K562 (cell line): Measurements from ENCODE around the gene AMBRA1. TPM values are rescaled to one million over a fixed set of nuclear protein-coding genes. Genes with fewer than 3 reads are reported as not detected.
A peak's percentile ranks its signal among the peaks of the same experiment; 100 is the strongest.

ENCODE experiments used
- CTBP1 ChIP-seq: fragments of 450-650 bp; IDR thresholded peaks from 2 replicates; pipeline ENCODE4 v1.6.1; 2016; ENCODE audit warnings: borderline replicate concordance
- CXXC5 ChIP-seq: fragments of 250-450 bp; sonication (Bioruptor Pico); IDR thresholded peaks from 2 replicates; pipeline ENCODE4 v1.8.0; 2022; ENCODE audit warnings: inconsistent platforms, mild to moderate bottlenecking, moderate library complexity
- DACH1 ChIP-seq: fragments of 450-650 bp; IDR thresholded peaks from 2 replicates; pipeline ENCODE4 v1.6.1; 2018; ENCODE audit not compliant: partially characterized antibody
- EHMT2 ChIP-seq: fragments of 450-650 bp; IDR thresholded peaks from 2 replicates; pipeline ENCODE4 v1.6.1; 2018; ENCODE audit warnings: antibody characterized with exemption
- GTF2E2 ChIP-seq: fragments of 200-800 bp; sonication (Bioruptor generic); IDR thresholded peaks from 2 replicates; pipeline ENCODE4 v1.6.1; 2016; ENCODE audit warnings: missing genetic modification characterization, missing compliant biosample characterization
- HMGN3 ChIP-seq: IDR thresholded peaks from 2 replicates; pipeline ENCODE4 v1.6.1; 2011; ENCODE audit warnings: borderline replicate concordance, low read depth, mild to moderate bottlenecking, mixed read lengths, low read length; ENCODE audit not compliant: insufficient read length; ENCODE audit errors: extremely low read depth
- MEF2D ChIP-seq: conservative IDR thresholded peaks from 2 replicates; pipeline ENCODE4 v1.6.1; 2016; ENCODE audit warnings: low read depth, missing genetic modification characterization, missing compliant biosample characterization
- MTF1 ChIP-seq: fragments of 250-450 bp; sonication (Bioruptor Pico); IDR thresholded peaks from 2 replicates; pipeline ENCODE4 v1.9.0; 2021; ENCODE audit warnings: moderate library complexity, mild to moderate bottlenecking, inconsistent platforms, borderline replicate concordance
- NR2C1 ChIP-seq, 2 experiments: fragments of 450-650 bp; IDR thresholded peaks; 2 replicates each; pipeline ENCODE4 v1.6.1; 2017; ENCODE audit warnings: mild to moderate bottlenecking in 2 of 2, antibody characterized with exemption in 1 of 2, inconsistent platforms in 1 of 2, missing compliant biosample characterization in 1 of 2, missing genetic modification characterization in 1 of 2
- PHB ChIP-seq: fragments of 250-450 bp; sonication (Bioruptor Pico); IDR thresholded peaks from 2 replicates; pipeline ENCODE4 v1.5.0; 2021
- U2AF2 ChIP-seq: fragments of 200-400 bp; formaldehyde crosslinking; optimal IDR thresholded peaks from 2 replicates; pipeline ENCODE3; 2017; ENCODE audit warnings: low read depth, mild to moderate bottlenecking, low read length
- ZBTB7A ChIP-seq: IDR thresholded peaks from 2 replicates; pipeline ENCODE4 v1.6.1; 2011; ENCODE audit warnings: low read depth, mild to moderate bottlenecking, low read length, moderate library complexity, borderline replicate concordance; ENCODE audit not compliant: control insufficient read depth
- ZNF197 ChIP-seq: fragments of 200-800 bp; sonication (Bioruptor generic); IDR thresholded peaks from 2 replicates; pipeline ENCODE4 v1.6.1; 2016; ENCODE audit warnings: low read depth, missing genetic modification characterization, missing compliant biosample characterization
- ZNF217 ChIP-seq: sonication (generic); formaldehyde crosslinking; IDR thresholded peaks from 2 replicates; pipeline ENCODE4 v1.8.0; 2022; ENCODE audit warnings: mild to moderate bottlenecking, missing genetic modification reagents
- polyA plus RNA-seq, 8 experiments: library from polyadenylated mRNA; depleted of rRNA in 4 of 8; stranded (reverse) in 5 of 8; unstranded in 3 of 8; fragments of >200 nt; fragmentation: Nextera tagmentation in 2 of 8; fragmentation: Illumina TruSeq in 1 of 8; extraction: Ambion mirVana in 2 of 8; extraction: Trizol in 1 of 8; gene quantifications; 2 replicates each; pipeline versions ENCODE4 v1.2.1 to v1.2.3, GENCODE V29; 2011 to 2014; ENCODE audit warnings: inconsistent platforms in 1 of 8, missing spikeins in 1 of 8
- total RNA-seq, 7 experiments: library from RNA; depleted of rRNA in 6 of 7; stranded (reverse); fragments of >200 nt in 6 of 7; fragmentation: Illumina TruSeq in 2 of 7; extraction: Trizol in 2 of 7; gene quantifications; 2 replicates each; pipeline versions ENCODE4 v1.2.1 to v1.2.3, GENCODE V29; 2011 to 2021; ENCODE audit warnings: low replicate concordance in 1 of 7
- TF ChIP-seq, protein P1 (sequence below): fragments of 200-800 bp; sonication (Bioruptor generic); IDR thresholded peaks from 2 replicates; pipeline ENCODE4 v1.6.1; 2017; ENCODE audit warnings: missing genetic modification characterization, missing compliant biosample characterization
- TF ChIP-seq, protein P2 (sequence below), 2 experiments: fragments of 450-650 bp in 1 of 2; sonication (generic) in 1 of 2; formaldehyde crosslinking in 1 of 2; IDR thresholded peaks in 1 of 2; conservative IDR thresholded peaks in 1 of 2; 2 replicates each; pipeline versions ENCODE4 v1.6.1 to v1.8.1; 2016 to 2023; ENCODE audit warnings: mild to moderate bottlenecking in 2 of 2, moderate library complexity in 2 of 2, inconsistent platforms in 1 of 2, missing genetic modification reagents in 1 of 2
- TF ChIP-seq, protein P3 (sequence below): fragments of 250-450 bp; sonication (Bioruptor Pico); IDR thresholded peaks from 2 replicates; pipeline ENCODE4 v1.4.0; 2020; ENCODE audit warnings: mild to moderate bottlenecking
- TF ChIP-seq, protein P4 (sequence below): fragments of 250-450 bp; sonication (Bioruptor Pico); IDR thresholded peaks from 2 replicates; pipeline ENCODE4 v1.8.0; 2021; ENCODE audit warnings: moderate library complexity, mild to moderate bottlenecking, inconsistent platforms
- TF ChIP-seq, protein P5 (sequence below): sonication (generic); formaldehyde crosslinking; IDR thresholded peaks from 2 replicates; pipeline ENCODE4 v1.8.1; 2022; ENCODE audit warnings: missing genetic modification reagents
- TF ChIP-seq, protein P6 (sequence below): sonication (generic); formaldehyde crosslinking; IDR thresholded peaks from 2 replicates; pipeline ENCODE4 v1.8.1; 2023; ENCODE audit warnings: mild to moderate bottlenecking, missing genetic modification reagents, moderate library complexity

AMBRA1 gene
- total and polyA plus RNA-seq, 9 of the 15 experiments (the other 6 are each of a cell fraction or from before 2014, with no cell fraction given), result 0.15 to 24.5 (median 13.0) TPM

DNA sequence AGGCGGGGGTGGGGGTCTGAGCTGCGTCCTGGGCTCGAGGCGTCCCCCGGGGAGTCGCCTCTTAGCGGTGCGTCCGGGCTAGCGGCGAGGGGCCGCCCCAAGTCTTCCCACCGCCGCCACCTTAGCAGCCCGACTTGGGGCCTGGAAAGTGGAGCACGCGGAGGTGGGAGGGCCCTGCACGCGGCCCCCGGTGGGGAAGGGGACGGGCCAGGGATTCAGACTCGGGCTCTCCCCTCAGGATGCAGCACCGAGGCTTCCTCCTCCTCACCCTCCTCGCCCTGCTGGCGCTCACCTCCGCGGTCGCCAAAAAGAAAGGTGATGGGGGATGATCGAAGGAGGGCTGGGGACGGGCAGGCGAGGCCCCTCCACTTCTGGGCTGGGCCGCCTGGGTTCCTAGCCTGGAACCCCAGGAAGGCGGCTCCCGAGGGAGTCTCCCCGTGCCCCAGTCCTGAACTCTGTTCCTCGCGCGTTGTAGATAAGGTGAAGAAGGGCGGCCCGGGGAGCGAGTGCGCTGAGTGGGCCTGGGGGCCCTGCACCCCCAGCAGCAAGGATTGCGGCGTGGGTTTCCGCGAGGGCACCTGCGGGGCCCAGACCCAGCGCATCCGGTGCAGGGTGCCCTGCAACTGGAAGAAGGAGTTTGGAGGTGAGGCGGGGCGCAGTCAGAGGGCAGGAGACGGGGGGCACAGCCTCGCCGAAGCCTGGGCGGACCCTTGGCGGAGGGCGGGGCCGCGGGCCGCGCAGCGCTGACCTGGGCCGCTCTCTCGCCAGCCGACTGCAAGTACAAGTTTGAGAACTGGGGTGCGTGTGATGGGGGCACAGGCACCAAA lies 211.8 kb downstream of the AMBRA1 start (continued):
- TF ChIP-seq, protein P1, sequence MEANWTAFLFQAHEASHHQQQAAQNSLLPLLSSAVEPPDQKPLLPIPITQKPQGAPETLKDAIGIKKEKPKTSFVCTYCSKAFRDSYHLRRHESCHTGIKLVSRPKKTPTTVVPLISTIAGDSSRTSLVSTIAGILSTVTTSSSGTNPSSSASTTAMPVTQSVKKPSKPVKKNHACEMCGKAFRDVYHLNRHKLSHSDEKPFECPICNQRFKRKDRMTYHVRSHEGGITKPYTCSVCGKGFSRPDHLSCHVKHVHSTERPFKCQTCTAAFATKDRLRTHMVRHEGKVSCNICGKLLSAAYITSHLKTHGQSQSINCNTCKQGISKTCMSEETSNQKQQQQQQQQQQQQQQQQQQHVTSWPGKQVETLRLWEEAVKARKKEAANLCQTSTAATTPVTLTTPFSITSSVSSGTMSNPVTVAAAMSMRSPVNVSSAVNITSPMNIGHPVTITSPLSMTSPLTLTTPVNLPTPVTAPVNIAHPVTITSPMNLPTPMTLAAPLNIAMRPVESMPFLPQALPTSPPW (CRISPR knock-in tag), result 0 out of 2 replicates have a peak, but pooled peaks have one; percentile 9
- TF ChIP-seq HMGN3 (peak; percentile 54), EHMT2 (no peak), U2AF2 (no peak), PHB (CRISPR knock-in tag) (0 out of 2 replicates have a peak, but pooled peaks have one; percentile 11), MTF1 (CRISPR knock-in tag) (no peak), MEF2D (tag) (no peak), GTF2E2 (tag) (no peak; the same call in 1 of the 2 replicates), ZNF217 (CRISPR knock-in tag) (no peak), ZNF197 (no peak), CTBP1 (peak; percentile 45), ZBTB7A (peak; percentile 88), NR2C1 (IDR thresholded peaks at IDR 0.05) (no peak), NR2C1 (tag; IDR thresholded peaks at IDR 0.05) (no peak), CXXC5 (CRISPR knock-in tag) (0 out of 2 replicates have a peak, but pooled peaks have one; percentile 31), DACH1 (no peak)
- TF ChIP-seq, protein P2, sequence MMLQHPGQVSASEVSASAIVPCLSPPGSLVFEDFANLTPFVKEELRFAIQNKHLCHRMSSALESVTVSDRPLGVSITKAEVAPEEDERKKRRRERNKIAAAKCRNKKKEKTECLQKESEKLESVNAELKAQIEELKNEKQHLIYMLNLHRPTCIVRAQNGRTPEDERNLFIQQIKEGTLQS (IDR thresholded peaks at IDR 0.05), result no peak
- TF ChIP-seq, protein P2 (CRISPR knock-in tag; conservative IDR thresholded peaks at IDR 0.05), result no peak
- TF ChIP-seq, protein P3, sequence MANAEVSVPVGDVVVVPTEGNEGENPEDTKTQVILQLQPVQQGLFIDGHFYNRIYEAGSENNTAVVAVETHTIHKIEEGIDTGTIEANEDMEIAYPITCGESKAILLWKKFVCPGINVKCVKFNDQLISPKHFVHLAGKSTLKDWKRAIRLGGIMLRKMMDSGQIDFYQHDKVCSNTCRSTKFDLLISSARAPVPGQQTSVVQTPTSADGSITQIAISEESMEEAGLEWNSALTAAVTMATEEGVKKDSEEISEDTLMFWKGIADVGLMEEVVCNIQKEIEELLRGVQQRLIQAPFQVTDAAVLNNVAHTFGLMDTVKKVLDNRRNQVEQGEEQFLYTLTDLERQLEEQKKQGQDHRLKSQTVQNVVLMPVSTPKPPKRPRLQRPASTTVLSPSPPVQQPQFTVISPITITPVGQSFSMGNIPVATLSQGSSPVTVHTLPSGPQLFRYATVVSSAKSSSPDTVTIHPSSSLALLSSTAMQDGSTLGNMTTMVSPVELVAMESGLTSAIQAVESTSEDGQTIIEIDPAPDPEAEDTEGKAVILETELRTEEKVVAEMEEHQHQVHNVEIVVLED, result no peak
- TF ChIP-seq, protein P4, sequence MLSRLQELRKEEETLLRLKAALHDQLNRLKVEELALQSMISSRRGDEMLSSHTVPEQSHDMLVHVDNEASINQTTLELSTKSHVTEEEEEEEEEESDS, result no peak
- TF ChIP-seq, protein P5, sequence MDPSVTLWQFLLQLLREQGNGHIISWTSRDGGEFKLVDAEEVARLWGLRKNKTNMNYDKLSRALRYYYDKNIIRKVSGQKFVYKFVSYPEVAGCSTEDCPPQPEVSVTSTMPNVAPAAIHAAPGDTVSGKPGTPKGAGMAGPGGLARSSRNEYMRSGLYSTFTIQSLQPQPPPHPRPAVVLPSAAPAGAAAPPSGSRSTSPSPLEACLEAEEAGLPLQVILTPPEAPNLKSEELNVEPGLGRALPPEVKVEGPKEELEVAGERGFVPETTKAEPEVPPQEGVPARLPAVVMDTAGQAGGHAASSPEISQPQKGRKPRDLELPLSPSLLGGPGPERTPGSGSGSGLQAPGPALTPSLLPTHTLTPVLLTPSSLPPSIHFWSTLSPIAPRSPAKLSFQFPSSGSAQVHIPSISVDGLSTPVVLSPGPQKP, result no peak
- TF ChIP-seq, protein P6, sequence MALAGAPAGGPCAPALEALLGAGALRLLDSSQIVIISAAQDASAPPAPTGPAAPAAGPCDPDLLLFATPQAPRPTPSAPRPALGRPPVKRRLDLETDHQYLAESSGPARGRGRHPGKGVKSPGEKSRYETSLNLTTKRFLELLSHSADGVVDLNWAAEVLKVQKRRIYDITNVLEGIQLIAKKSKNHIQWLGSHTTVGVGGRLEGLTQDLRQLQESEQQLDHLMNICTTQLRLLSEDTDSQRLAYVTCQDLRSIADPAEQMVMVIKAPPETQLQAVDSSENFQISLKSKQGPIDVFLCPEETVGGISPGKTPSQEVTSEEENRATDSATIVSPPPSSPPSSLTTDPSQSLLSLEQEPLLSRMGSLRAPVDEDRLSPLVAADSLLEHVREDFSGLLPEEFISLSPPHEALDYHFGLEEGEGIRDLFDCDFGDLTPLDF, result no peak
